ENCODE measurements around the gene KDELR3. TPM values are rescaled to one million over a fixed set of nuclear protein-coding genes. Genes with fewer than 3 reads are reported as not detected.

KDELR3 gene
- polyA plus RNA-seq, 1 donor (not counting 4 experiments of a cell fraction or from before 2014, with no cell fraction given), result 10.1 TPM

DNA sequence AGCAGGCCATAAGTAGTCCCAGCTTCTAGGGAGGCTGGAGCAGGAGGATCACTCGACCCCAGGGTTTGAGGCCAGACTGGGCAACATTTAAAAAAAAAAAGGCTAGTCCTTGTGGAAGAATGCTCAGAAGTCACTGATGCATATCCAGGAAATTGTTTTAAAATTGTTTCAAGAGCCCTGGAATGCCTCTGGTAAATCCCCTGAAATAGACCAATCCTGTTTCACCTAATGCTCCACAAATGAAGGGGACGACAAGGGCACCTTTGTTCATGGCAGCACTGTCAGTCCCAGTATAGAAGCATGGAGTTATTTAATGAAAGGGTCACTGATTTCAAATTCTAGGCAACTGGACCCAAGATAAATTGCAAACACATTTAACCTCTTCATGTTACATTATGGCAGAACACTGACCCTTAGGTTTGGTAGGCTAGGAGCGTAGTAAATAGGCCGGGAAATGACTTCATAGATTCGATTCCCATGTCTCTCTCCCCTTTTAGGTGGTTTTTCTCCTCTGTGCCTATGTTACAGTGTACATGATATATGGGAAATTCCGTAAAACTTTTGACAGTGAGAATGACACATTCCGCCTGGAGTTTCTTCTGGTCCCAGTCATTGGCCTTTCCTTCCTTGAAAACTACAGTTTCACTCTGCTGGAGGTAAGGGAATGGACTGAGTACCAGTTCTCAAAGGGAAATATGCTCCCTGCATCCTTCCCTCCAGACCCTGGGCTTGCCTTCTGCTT, 11.4 kb downstream of the KDELR3 start:
- Histone ChIP-seq H3K79me2 (ENCODE audit: control insufficient read depth, insufficient read depth, low read length) (no peaks in the 10 kb centered on the region), H3K4me3 (ENCODE audit: control insufficient read depth in 2 of 3, extremely low read depth in 1 of 3, insufficient read depth in 2 of 3, low read depth in 1 of 3, low read length in 3 of 3) (no peak overlapping the region), H3K9me3 (ENCODE audit: control insufficient read depth, low read depth, low read length) (no peaks in the 10 kb centered on the region), H2AFZ (ENCODE audit: control insufficient read depth, low read length) (no peak overlapping the region), H3K9ac (ENCODE audit: control insufficient read depth, extremely low read depth, insufficient read depth, low read length) (no peak overlapping the region), H3K4me1 (ENCODE audit: control insufficient read depth, extremely low read depth, insufficient read depth, low read length) (peaks cover 10% of the 10 kb centered on the region), H3K4me2 (ENCODE audit: control insufficient read depth, extremely low read depth, insufficient read depth, low read depth, low read length) (no peak overlapping the region), H3K36me3 (ENCODE audit: control insufficient read depth in 2 of 2, extremely low read depth in 1 of 2, insufficient read depth in 2 of 2, low read length in 2 of 2) (peaks cover 26 to 27% of the 10 kb centered on the region in 2 experiments), H4K20me1 (ENCODE audit: control insufficient read depth, extremely low read depth, insufficient read depth, low read length) (peaks cover 6% of the 10 kb centered on the region), H3K27me3 (ENCODE audit: control insufficient read depth, extremely low read depth, insufficient read depth, low read length) (no peaks in the 10 kb centered on the region), H3K27ac (ENCODE audit: control insufficient read depth, insufficient read depth, low read length) (no peak overlapping the region), H3K9me1 (ENCODE audit: control insufficient read depth, extremely low read depth, insufficient read depth, low read length) (no peaks in the 10 kb centered on the region)
- DNase-seq (ENCODE audit: low read depth, low spot score) (no peak), FAIRE-seq (no peak)
- dilution Hi-C loops (cut with MboI; ENCODE audit: extremely low pct_ligation_motif_present, low sequenced_read_pairs), result no loop called here
- TF ChIP-seq, protein P1, sequence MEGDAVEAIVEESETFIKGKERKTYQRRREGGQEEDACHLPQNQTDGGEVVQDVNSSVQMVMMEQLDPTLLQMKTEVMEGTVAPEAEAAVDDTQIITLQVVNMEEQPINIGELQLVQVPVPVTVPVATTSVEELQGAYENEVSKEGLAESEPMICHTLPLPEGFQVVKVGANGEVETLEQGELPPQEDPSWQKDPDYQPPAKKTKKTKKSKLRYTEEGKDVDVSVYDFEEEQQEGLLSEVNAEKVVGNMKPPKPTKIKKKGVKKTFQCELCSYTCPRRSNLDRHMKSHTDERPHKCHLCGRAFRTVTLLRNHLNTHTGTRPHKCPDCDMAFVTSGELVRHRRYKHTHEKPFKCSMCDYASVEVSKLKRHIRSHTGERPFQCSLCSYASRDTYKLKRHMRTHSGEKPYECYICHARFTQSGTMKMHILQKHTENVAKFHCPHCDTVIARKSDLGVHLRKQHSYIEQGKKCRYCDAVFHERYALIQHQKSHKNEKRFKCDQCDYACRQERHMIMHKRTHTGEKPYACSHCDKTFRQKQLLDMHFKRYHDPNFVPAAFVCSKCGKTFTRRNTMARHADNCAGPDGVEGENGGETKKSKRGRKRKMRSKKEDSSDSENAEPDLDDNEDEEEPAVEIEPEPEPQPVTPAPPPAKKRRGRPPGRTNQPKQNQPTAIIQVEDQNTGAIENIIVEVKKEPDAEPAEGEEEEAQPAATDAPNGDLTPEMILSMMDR (optimal IDR thresholded peaks at IDR 0.05 in 1 of 3, IDR thresholded peaks at IDR 0.05 in 1 of 3, conservative IDR thresholded peaks at IDR 0.05 in 1 of 3; ENCODE audit: extremely low read depth in 1 of 3, insufficient read depth in 2 of 3, low read length in 3 of 3), result no peak
- no peak for TF ChIP-seq EZH2 (IDR thresholded peaks at IDR 0.05; ENCODE audit: low read length)

DNA sequence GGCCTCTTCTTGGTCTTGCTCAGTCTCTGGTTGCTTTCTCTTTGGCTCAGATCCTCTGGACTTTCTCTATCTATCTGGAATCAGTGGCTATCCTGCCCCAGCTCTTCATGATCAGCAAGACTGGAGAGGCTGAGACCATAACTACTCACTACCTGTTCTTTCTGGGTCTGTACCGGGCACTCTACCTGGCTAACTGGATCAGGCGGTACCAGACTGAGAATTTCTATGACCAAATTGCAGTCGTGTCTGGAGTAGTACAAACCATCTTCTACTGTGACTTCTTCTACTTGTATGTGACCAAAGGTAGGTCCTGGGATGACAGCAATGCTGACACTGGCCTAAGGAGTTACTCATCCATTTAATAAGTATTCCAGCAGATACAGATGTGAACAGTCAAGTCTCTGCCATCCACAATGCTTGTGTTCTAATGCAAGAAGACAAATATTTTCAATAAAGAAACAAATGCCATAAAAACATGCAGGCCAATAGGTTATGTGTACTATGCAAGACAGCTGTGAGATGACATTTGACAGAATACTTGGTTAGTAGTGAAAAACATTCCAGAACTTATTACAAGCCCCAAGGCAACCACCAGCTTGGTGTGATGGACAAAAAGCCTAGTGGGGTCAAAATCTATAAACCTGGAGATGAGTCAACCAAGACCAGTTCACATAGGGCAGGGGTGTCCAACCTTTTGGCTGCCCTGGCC, 13.4 kb downstream of the KDELR3 start:
- no peak for DNase-seq (ENCODE audit: low read depth, low spot score)
- H3K27ac ChIP-seq (ENCODE audit: control insufficient read depth, insufficient read depth, low read length), result no peak overlapping the region
- H3K27me3 ChIP-seq (ENCODE audit: control insufficient read depth, extremely low read depth, insufficient read depth, low read length), result no peaks in the 10 kb centered on the region
- dilution Hi-C loops (cut with MboI; ENCODE audit: extremely low pct_ligation_motif_present, low sequenced_read_pairs), result no loop called here
- H3K4me3 ChIP-seq (ENCODE audit: control insufficient read depth in 2 of 3, extremely low read depth in 1 of 3, insufficient read depth in 2 of 3, low read depth in 1 of 3, low read length in 3 of 3), result no peak overlapping the region
- no peak overlapping the region for H2AFZ ChIP-seq (ENCODE audit: control insufficient read depth, low read length)
- H3K9me3 ChIP-seq (ENCODE audit: control insufficient read depth, low read depth, low read length), result no peaks in the 10 kb centered on the region
- H3K4me2 ChIP-seq (ENCODE audit: control insufficient read depth, extremely low read depth, insufficient read depth, low read depth, low read length), result no peak overlapping the region
- peaks cover 10% of the 10 kb centered on the region for H3K4me1 ChIP-seq (ENCODE audit: control insufficient read depth, extremely low read depth, insufficient read depth, low read length)
- H3K9me1 ChIP-seq (ENCODE audit: control insufficient read depth, extremely low read depth, insufficient read depth, low read length), result no peaks in the 10 kb centered on the region
- FAIRE-seq, result no peak
- peaks cover 38% of the 10 kb centered on the region in 2 experiments for H3K36me3 ChIP-seq (ENCODE audit: control insufficient read depth in 2 of 2, extremely low read depth in 1 of 2, insufficient read depth in 2 of 2, low read length in 2 of 2)
- TF ChIP-seq, protein P1 (optimal IDR thresholded peaks at IDR 0.05 in 1 of 3, IDR thresholded peaks at IDR 0.05 in 1 of 3, conservative IDR thresholded peaks at IDR 0.05 in 1 of 3; ENCODE audit: extremely low read depth in 1 of 3, insufficient read depth in 2 of 3, low read length in 3 of 3), result no peak
- TF ChIP-seq EZH2 (IDR thresholded peaks at IDR 0.05; ENCODE audit: low read length), result no peak
- no peak overlapping the region for H3K9ac ChIP-seq (ENCODE audit: control insufficient read depth, extremely low read depth, insufficient read depth, low read length)
- H3K79me2 ChIP-seq (ENCODE audit: control insufficient read depth, insufficient read depth, low read length), result peaks cover 3% of the 10 kb centered on the region
- peaks cover 11% of the 10 kb centered on the region for H4K20me1 ChIP-seq (ENCODE audit: control insufficient read depth, extremely low read depth, insufficient read depth, low read length)

Data from keratinocyte (primary cell).